ENCODE results near the gene PQBP1.

Gene PQBP1

GRCh38 chrX:48918643-48919340 is 21.1 kb downstream of the PQBP1 start, which contains the start of gene PIM2:
PIM2 (minus strand) TSS chrX:48919024; CDS start chrX:48918834, 190 bp downstream.
- CTCF ChIA-PET: no interaction called here
- H3K36me3 ChIP-seq (ENCODE audit: control insufficient read depth in 2 of 2, insufficient read depth in 1 of 2, low read length in 2 of 2): peaks cover 0 to 48% of the 10 kb centered on the region in 2 experiments; a peak in 2 of 3 replicates
- POLR2A ChIA-PET: interaction anchor here (0.6 kb wide), 2 partner anchors 22 to 1701 kb away, joined by 3 to 4 read pairs; no protein-coding TSS in a partner anchor
- H3K27ac ChIP-seq (ENCODE audit: extremely low read depth, low read depth, low read length): peak within 1 kb of the TSS; percentile 58
- no peaks in the 10 kb centered on the region for H3K9me3 ChIP-seq (ENCODE audit: control insufficient read depth, insufficient read depth, low read depth, low read length)
- H3K4me1 ChIP-seq (ENCODE audit: control insufficient read depth, insufficient read depth, low read length): 0 out of 2 replicates have a peak, but pooled peaks cover 3% of the 10 kb centered on the region
- H3K4me3 ChIP-seq (ENCODE audit: low read depth, low read length): peak within 1 kb of the TSS; percentile 60
- TF ChIP-seq SETDB1 (IDR thresholded peaks at IDR 0.05; ENCODE audit: insufficient read length, low read length): no peak
- no peak for TF ChIP-seq ZNF19 (tag by site-specific recombination; IDR thresholded peaks at IDR 0.05; ENCODE audit: low read depth)
- TF ChIP-seq ZFP37 (tag by site-specific recombination; IDR thresholded peaks at IDR 0.05): no peak
- no peak; the same call in 1 of the 2 replicates for TF ChIP-seq ZSCAN4 (tag by site-specific recombination; IDR thresholded peaks at IDR 0.05)
- no peak for TF ChIP-seq ZNF350 (tag by site-specific recombination; IDR thresholded peaks at IDR 0.05)
- peak; percentile 39; the same call in 1 of the 2 replicates for TF ChIP-seq ZNF2 (tag by site-specific recombination; IDR thresholded peaks at IDR 0.05)
- no peak for TF ChIP-seq ZNF623 (tag by site-specific recombination; IDR thresholded peaks at IDR 0.05)
- TF ChIP-seq ZNF423 (tag by site-specific recombination; IDR thresholded peaks at IDR 0.05): no peak
- no peak for TF ChIP-seq ZNF140 (tag by site-specific recombination; IDR thresholded peaks at IDR 0.05)
- no peak for TF ChIP-seq ZNF580 (tag by site-specific recombination; IDR thresholded peaks at IDR 0.05)
- TF ChIP-seq ZNF362 (tag by site-specific recombination; IDR thresholded peaks at IDR 0.05): no peak
- TF ChIP-seq ZBTB17 (tag by site-specific recombination; IDR thresholded peaks at IDR 0.05): peak; percentile 48
- no peak for TF ChIP-seq ZNF664 (tag by site-specific recombination; IDR thresholded peaks at IDR 0.05)
- TF ChIP-seq ZBTB1 (tag by site-specific recombination; IDR thresholded peaks at IDR 0.05): no peak
- TF ChIP-seq ZNF416 (tag by site-specific recombination; IDR thresholded peaks at IDR 0.05): no peak
- no peak for TF ChIP-seq ZNF391 (tag by site-specific recombination; IDR thresholded peaks at IDR 0.05; ENCODE audit: borderline replicate concordance, low read depth)
- no peak for TF ChIP-seq ZNF280C (tag by site-specific recombination; IDR thresholded peaks at IDR 0.05)
- TF ChIP-seq ZNF768 (tag by site-specific recombination; IDR thresholded peaks at IDR 0.05): no peak
- 0 out of 2 replicates have a peak, but pooled peaks have one; percentile 23 for TF ChIP-seq ZNF561 (tag by site-specific recombination; IDR thresholded peaks at IDR 0.05; ENCODE audit: borderline replicate concordance)
- no peak for TF ChIP-seq HOXA7 (CRISPR knock-in tag; IDR thresholded peaks at IDR 0.05; ENCODE audit: borderline replicate concordance)
- no peak for TF ChIP-seq ZBTB6 (tag by site-specific recombination; IDR thresholded peaks at IDR 0.05)
- TF ChIP-seq ZNF777 (tag by site-specific recombination; IDR thresholded peaks at IDR 0.05; ENCODE audit: borderline replicate concordance): no peak
- TF ChIP-seq ZNF518A (tag by site-specific recombination; conservative IDR thresholded peaks at IDR 0.05; ENCODE audit: low read depth): no peak
- peak; percentile 32; the same call in 1 of the 2 replicates for TF ChIP-seq KLF8 (tag by site-specific recombination; IDR thresholded peaks at IDR 0.05)
